DND-41 (cell line): ENCODE measurements around the gene TMX4.
A peak's percentile ranks its signal among the peaks of the same experiment; 100 is the strongest.

Source experiments
- ATAC-seq: fragments of 200-7000 bp; cut with Tn5 transposase; 3 replicates; pipeline ENCODE4 v1.9.1; 2021; ENCODE audit warnings: low read depth; ENCODE audit not compliant: insufficient read depth
- DNase-seq: peaks from one replicate; pipeline ENCODE4 v3.0.0-alpha.2; 2020
- H2AFZ ChIP-seq: 2 replicates; pipeline ENCODE4 v1.6.0; 2012; ENCODE audit warnings: low read depth, low read length
- H3K27ac ChIP-seq: 2 replicates; pipeline ENCODE4 v1.5.1; 2012; ENCODE audit warnings: low read length, inconsistent platforms
- H3K27me3 ChIP-seq: fragments of 200-600 bp; sonication (generic); 2 replicates; pipeline ENCODE4 v1.6.0; 2012; ENCODE audit warnings: low read length, mild to moderate bottlenecking, inconsistent platforms; ENCODE audit not compliant: insufficient read depth, poor library complexity
- H3K36me3 ChIP-seq: 2 replicates; pipeline ENCODE4 v1.5.1; 2012; ENCODE audit warnings: low read length, inconsistent platforms; ENCODE audit not compliant: insufficient read depth
- H3K4me1 ChIP-seq: 2 replicates; pipeline ENCODE4 v1.5.1; 2012; ENCODE audit warnings: mild to moderate bottlenecking, low read length; ENCODE audit not compliant: insufficient read depth
- H3K4me2 ChIP-seq: 2 replicates; pipeline ENCODE4 v1.6.0; 2012; ENCODE audit warnings: mild to moderate bottlenecking, moderate library complexity, low read length, inconsistent platforms; ENCODE audit not compliant: insufficient read depth
- H3K4me3 ChIP-seq, 2 experiments: fragments of 200-600 bp in 1 of 2; shearing (Covaris generic) in 1 of 2; 2 replicates each; pipeline ENCODE4 v1.5.1; 2012 to 2016; ENCODE audit warnings: inconsistent platforms in 2 of 2, low read length in 2 of 2, mild to moderate bottlenecking in 2 of 2, low read depth in 1 of 2, moderate library complexity in 1 of 2
- H3K79me2 ChIP-seq: 2 replicates; pipeline ENCODE4 v1.6.0; 2012; ENCODE audit warnings: low read length, inconsistent platforms; ENCODE audit not compliant: insufficient read depth
- H3K9ac ChIP-seq: 2 replicates; pipeline ENCODE4 v1.6.0; 2012; ENCODE audit warnings: low read depth, mild to moderate bottlenecking, inconsistent platforms, low read length, moderate library complexity
- H3K9me3 ChIP-seq: 2 replicates; pipeline ENCODE4 v1.5.1; 2012; ENCODE audit warnings: low read length, moderate library complexity, mild to moderate bottlenecking, inconsistent platforms; ENCODE audit not compliant: insufficient read depth, severe bottlenecking
- H4K20me1 ChIP-seq: 2 replicates; pipeline ENCODE4 v1.6.0; 2012; ENCODE audit warnings: low read length; ENCODE audit not compliant: insufficient read depth
- EZH2 ChIP-seq: IDR thresholded peaks from 3 replicates; pipeline ENCODE4 v1.6.1; 2012; ENCODE audit warnings: borderline replicate concordance, low read depth, mild to moderate bottlenecking, moderate library complexity, low read length, inconsistent platforms; ENCODE audit not compliant: severe bottlenecking
- TF ChIP-seq, protein P1 (sequence below): IDR thresholded peaks from 2 replicates; pipeline ENCODE4 v1.5.1; 2012; ENCODE audit warnings: borderline replicate concordance, low read length, moderate library complexity, mild to moderate bottlenecking; ENCODE audit not compliant: poor library complexity, severe bottlenecking; ENCODE audit errors: extremely low read depth

The TMX4 gene

DNA sequence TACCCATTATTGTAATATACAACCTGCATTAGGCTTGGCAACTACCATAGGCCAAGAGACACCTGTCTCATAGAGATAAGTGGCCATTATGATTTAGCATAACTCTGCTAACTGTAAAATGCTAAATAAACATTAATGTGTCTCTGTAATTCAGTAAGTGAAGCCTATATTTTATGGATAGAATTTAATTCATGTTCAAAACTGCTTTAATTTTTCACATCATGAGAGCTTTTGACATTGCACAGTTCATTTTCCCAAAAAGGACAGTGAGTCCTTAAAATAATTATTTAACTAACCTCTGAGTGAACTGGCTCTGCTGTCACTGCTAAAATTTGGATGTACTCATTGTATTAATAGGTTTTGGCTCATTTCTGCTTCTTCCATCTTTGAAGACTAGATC, 41.4 kb upstream of the TMX4 start:
- no peak overlapping the region for H3K27ac ChIP-seq
- H3K4me3 ChIP-seq = no peak overlapping the region
- H3K79me2 ChIP-seq = no peaks in the 10 kb centered on the region
- no peak overlapping the region for H2AFZ ChIP-seq
- no peaks in the 10 kb centered on the region for H3K9me3 ChIP-seq
- TF ChIP-seq, protein P1, sequence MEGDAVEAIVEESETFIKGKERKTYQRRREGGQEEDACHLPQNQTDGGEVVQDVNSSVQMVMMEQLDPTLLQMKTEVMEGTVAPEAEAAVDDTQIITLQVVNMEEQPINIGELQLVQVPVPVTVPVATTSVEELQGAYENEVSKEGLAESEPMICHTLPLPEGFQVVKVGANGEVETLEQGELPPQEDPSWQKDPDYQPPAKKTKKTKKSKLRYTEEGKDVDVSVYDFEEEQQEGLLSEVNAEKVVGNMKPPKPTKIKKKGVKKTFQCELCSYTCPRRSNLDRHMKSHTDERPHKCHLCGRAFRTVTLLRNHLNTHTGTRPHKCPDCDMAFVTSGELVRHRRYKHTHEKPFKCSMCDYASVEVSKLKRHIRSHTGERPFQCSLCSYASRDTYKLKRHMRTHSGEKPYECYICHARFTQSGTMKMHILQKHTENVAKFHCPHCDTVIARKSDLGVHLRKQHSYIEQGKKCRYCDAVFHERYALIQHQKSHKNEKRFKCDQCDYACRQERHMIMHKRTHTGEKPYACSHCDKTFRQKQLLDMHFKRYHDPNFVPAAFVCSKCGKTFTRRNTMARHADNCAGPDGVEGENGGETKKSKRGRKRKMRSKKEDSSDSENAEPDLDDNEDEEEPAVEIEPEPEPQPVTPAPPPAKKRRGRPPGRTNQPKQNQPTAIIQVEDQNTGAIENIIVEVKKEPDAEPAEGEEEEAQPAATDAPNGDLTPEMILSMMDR = no peak
- no peak for TF ChIP-seq EZH2
- H3K4me2 ChIP-seq = no peak overlapping the region
- H3K9ac ChIP-seq = no peak overlapping the region
- no peaks in the 10 kb centered on the region for H3K4me1 ChIP-seq
- ATAC-seq (no peak), DNase-seq (no peak)
- peaks cover 3% of the 10 kb centered on the region for H3K27me3 ChIP-seq
- H4K20me1 ChIP-seq = no peaks in the 10 kb centered on the region
- no peaks in the 10 kb centered on the region for H3K36me3 ChIP-seq

DNA sequence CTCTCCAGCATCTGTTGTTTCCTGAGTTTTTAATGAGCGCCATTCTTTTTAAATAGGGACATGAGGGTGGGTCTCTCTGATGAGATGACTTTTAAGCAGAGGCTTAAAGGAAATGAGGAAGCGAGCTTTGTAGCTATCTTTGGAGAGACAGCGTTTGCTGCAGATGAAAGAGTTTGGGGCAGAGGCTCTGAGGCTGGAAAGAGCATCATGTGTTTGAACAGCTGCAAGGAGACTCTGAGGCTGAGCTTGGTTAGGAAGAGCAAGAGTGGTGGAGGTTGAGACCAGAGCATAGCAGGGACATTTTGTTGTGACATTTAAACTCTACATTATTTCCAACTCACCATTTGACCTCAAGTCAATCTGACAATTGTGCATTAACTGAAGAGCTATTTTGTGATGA, 38.3 kb upstream of the TMX4 start:
- Histone ChIP-seq H3K4me3 (no peak overlapping the region), H4K20me1 (no peaks in the 10 kb centered on the region), H3K4me2 (no peak overlapping the region), H3K79me2 (no peaks in the 10 kb centered on the region), H3K36me3 (no peaks in the 10 kb centered on the region), H3K27me3 (peaks cover 2% of the 10 kb centered on the region), H3K4me1 (no peaks in the 10 kb centered on the region), H2AFZ (no peak overlapping the region), H3K9me3 (no peaks in the 10 kb centered on the region), H3K9ac (no peak overlapping the region), H3K27ac (no peak overlapping the region)
- peak; percentile 52; the same call in 1 of the 3 replicates for ATAC-seq
- TF ChIP-seq, protein P1 = no peak
- no peak for TF ChIP-seq EZH2
- DNase-seq = peak; percentile 11

- Histone ChIP-seq H3K4me1 (no peaks in the 10 kb centered on the region), H3K9ac (no peak overlapping the region), H2AFZ (no peak overlapping the region), H3K27me3 (no peaks in the 10 kb centered on the region), H3K9me3 (no peaks in the 10 kb centered on the region), H3K4me2 (no peak overlapping the region), H4K20me1 (no peaks in the 10 kb centered on the region), H3K36me3 (no peaks in the 10 kb centered on the region), H3K27ac (no peak overlapping the region), H3K79me2 (no peaks in the 10 kb centered on the region), H3K4me3 (no peak overlapping the region)
- TF ChIP-seq EZH2 = no peak
- TF ChIP-seq, protein P1 = no peak
- no peak for ATAC-seq
- DNase-seq = no peak
These were observed 35.5 kb upstream of the TMX4 start for GRCh38 chr20:8055096-8055495.
